ENCODE measurements around the gene SF3B5.

SF3B5 gene

GRCh38 chr6:144123836-144124235, 28.5 kb upstream of the SF3B5 start:
- no peak overlapping the region for H3K4me3 ChIP-seq (ENCODE audit: low read length)
- no peak for TF ChIP-seq ZNF274 (IDR thresholded peaks at IDR 0.05; ENCODE audit: low read depth, low read length)

- TF ChIP-seq ZNF274 (IDR thresholded peaks at IDR 0.05; ENCODE audit: low read depth, low read length), result no peak
- no peak overlapping the region for H3K4me3 ChIP-seq (ENCODE audit: low read length)
These were observed 28.0 kb upstream of the SF3B5 start for GRCh38 chr6:144123421-144123820.

GRCh38 chr6:144122861-144123260, 27.5 kb upstream of the SF3B5 start:
- no peak overlapping the region for H3K4me3 ChIP-seq (ENCODE audit: low read length)
- TF ChIP-seq ZNF274 (IDR thresholded peaks at IDR 0.05; ENCODE audit: low read depth, low read length), result no peak

- no peak for TF ChIP-seq ZNF274 (IDR thresholded peaks at IDR 0.05; ENCODE audit: low read depth, low read length)
- no peak overlapping the region for H3K4me3 ChIP-seq (ENCODE audit: low read length)
These were observed 24.0 kb upstream of the SF3B5 start for GRCh38 chr6:144119376-144119775.

GRCh38 chr6:144115219-144115618, 19.8 kb upstream of the SF3B5 start:
- TF ChIP-seq ZNF274 (IDR thresholded peaks at IDR 0.05; ENCODE audit: low read depth, low read length), result no peak
- no peak overlapping the region for H3K4me3 ChIP-seq (ENCODE audit: low read length)

GRCh38 chr6:144113366-144113765, 18.0 kb upstream of the SF3B5 start:
- H3K4me3 ChIP-seq (ENCODE audit: low read length), result no peak overlapping the region
- TF ChIP-seq ZNF274 (IDR thresholded peaks at IDR 0.05; ENCODE audit: low read depth, low read length), result no peak

- TF ChIP-seq ZNF274 (IDR thresholded peaks at IDR 0.05; ENCODE audit: low read depth, low read length), result no peak
- no peak overlapping the region for H3K4me3 ChIP-seq (ENCODE audit: low read length)
These were observed 14.8 kb upstream of the SF3B5 start for GRCh38 chr6:144110210-144110609.

- TF ChIP-seq ZNF274 (IDR thresholded peaks at IDR 0.05; ENCODE audit: low read depth, low read length), result no peak
- H3K4me3 ChIP-seq (ENCODE audit: low read length), result no peak overlapping the region
These were observed 10.8 kb upstream of the SF3B5 start for GRCh38 chr6:144106206-144106605.

GRCh38 chr6:144104898-144105487, 9.6 kb upstream of the SF3B5 start:
- H3K4me3 ChIP-seq (ENCODE audit: low read length), result no peak overlapping the region

GRCh38 chr6:144104488-144104887, 9.1 kb upstream of the SF3B5 start:
- no peak overlapping the region for H3K4me3 ChIP-seq (ENCODE audit: low read length)
- no peak for TF ChIP-seq ZNF274 (IDR thresholded peaks at IDR 0.05; ENCODE audit: low read depth, low read length)

More at GRCh38 chr6:144104898-144105487, 9.6 kb upstream of the SF3B5 start:
- TF ChIP-seq ZNF274 (IDR thresholded peaks at IDR 0.05; ENCODE audit: low read depth, low read length), result no peak

GRCh38 chr6:144103026-144103563, 7.7 kb upstream of the SF3B5 start:
- TF ChIP-seq ZNF274 (IDR thresholded peaks at IDR 0.05; ENCODE audit: low read depth, low read length), result no peak
- H3K4me3 ChIP-seq (ENCODE audit: low read length), result no peak overlapping the region

- TF ChIP-seq ZNF274 (IDR thresholded peaks at IDR 0.05; ENCODE audit: low read depth, low read length), result no peak
- no peak overlapping the region for H3K4me3 ChIP-seq (ENCODE audit: low read length)
These were observed 3.6 kb upstream of the SF3B5 start for GRCh38 chr6:144098993-144099392.

- peak overlapping the region; percentile 72 for H3K4me3 ChIP-seq (ENCODE audit: low read length)
- no peak for TF ChIP-seq ZNF274 (IDR thresholded peaks at IDR 0.05; ENCODE audit: low read depth, low read length)
These were observed 641 bp downstream of the SF3B5 start for GRCh38 chr6:144094731-144095133.

GRCh38 chr6:144093658-144094057, 1.7 kb downstream of the SF3B5 start:
- peak overlapping the region; percentile 72; the same call in 1 of the 2 replicates for H3K4me3 ChIP-seq (ENCODE audit: low read length)
- TF ChIP-seq ZNF274 (IDR thresholded peaks at IDR 0.05; ENCODE audit: low read depth, low read length), result no peak

GRCh38 chr6:144093236-144093635, 2.1 kb downstream of the SF3B5 start:
- H3K4me3 ChIP-seq (ENCODE audit: low read length), result no peak overlapping the region
- TF ChIP-seq ZNF274 (IDR thresholded peaks at IDR 0.05; ENCODE audit: low read depth, low read length), result no peak

GRCh38 chr6:144090384-144090783, 5.0 kb downstream of the SF3B5 start:
- no peak overlapping the region for H3K4me3 ChIP-seq (ENCODE audit: low read length)
- no peak for TF ChIP-seq ZNF274 (IDR thresholded peaks at IDR 0.05; ENCODE audit: low read depth, low read length)

All from GM08714 (cell line).